K562 (cell line): ENCODE measurements around the gene SPDEF. TPM values are rescaled to one million over a fixed set of nuclear protein-coding genes. Genes with fewer than 3 reads are reported as not detected.

ENCODE experiments used
- ATAC-seq: fragments of 200-7000 bp; cut with Tn5 transposase; 3 replicates; pipeline ENCODE4 v1.9.1; 2020; ENCODE audit warnings: moderate library complexity
- BruUV-seq: library from RNA; stranded (reverse); fragments of 400-500 nt; replicated peaks from 2 replicates; lab custom pipeline; 2021; lab: Mats Ljungman, UMichigan
- CTCF ChIA-PET: fragments of 300-600 bp; formaldehyde crosslinking; extraction: SDS; loops from one replicate; lab custom pipeline; 2021; ENCODE audit warnings: low intra/inter-chr PET ratio; lab: Yijun Ruan, JAX
- POLR2A ChIA-PET: fragments of 300-600, 350-650 bp; sonication (Branson Sonifier 250); formaldehyde crosslinking; extraction: SDS; loops from one replicate; lab custom pipeline; 2021; ENCODE audit warnings: antibody characterized with exemption, inconsistent platforms; lab: Yijun Ruan, JAX
- DNase-seq, 4 experiments: peaks; one replicate each; pipeline versions ENCODE4 v3.0.0 to v3.0.0-alpha.2; 2011 to 2018; ENCODE audit warnings: low spot score in 3 of 4, mixed read lengths in 3 of 4; ENCODE audit errors: extremely low read depth in 1 of 4
- FAIRE-seq: peaks from 2 replicates; lab custom pipeline; 2011; peaks lifted over from hg19 to GRCh38; lab: Jason Lieb, UNC
- H2AFZ ChIP-seq: 2 replicates; pipeline ENCODE4 v1.6.0; 2011; ENCODE audit warnings: low read depth, low read length, control low read depth, inconsistent platforms
- H3K27ac ChIP-seq: fragments of 200-600 bp; 3 replicates; pipeline ENCODE4 v1.8.0; 2011; ENCODE audit warnings: low read depth, mild to moderate bottlenecking, control low read depth, inconsistent platforms, low read length, moderate library complexity, mixed read lengths; ENCODE audit errors: extremely low read depth
- H3K27me3 ChIP-seq, 2 experiments: fragments of 300-600 bp in 1 of 2; 2 replicates in 1 of 2; 3 replicates in 1 of 2; pipeline versions ENCODE4 v1.6.0 to v1.8.0; 2011; ENCODE audit warnings: inconsistent platforms in 2 of 2, low read length in 2 of 2, mild to moderate bottlenecking in 1 of 2, mixed read lengths in 1 of 2, moderate library complexity in 1 of 2; ENCODE audit not compliant: control insufficient read depth in 2 of 2, insufficient read depth in 2 of 2
- H3K36me3 ChIP-seq: fragments of 300-600 bp; 3 replicates; pipeline ENCODE4 v1.8.0; 2011; ENCODE audit warnings: mild to moderate bottlenecking, low read length, inconsistent platforms; ENCODE audit not compliant: control insufficient read depth, insufficient read depth
- H3K4me1 ChIP-seq, 2 experiments: fragments of 200-600 bp in 1 of 2; replicated peaks in 1 of 2; 2 replicates in 1 of 2; 3 replicates in 1 of 2; pipeline versions ENCODE4 v1.5.1 to v1.8.0; 2011; ENCODE audit warnings: inconsistent platforms in 2 of 2, low read length in 2 of 2, mild to moderate bottlenecking in 1 of 2, mixed read lengths in 1 of 2, moderate library complexity in 1 of 2; ENCODE audit not compliant: control insufficient read depth in 2 of 2, insufficient read depth in 2 of 2
- H3K4me2 ChIP-seq: 2 replicates; pipeline ENCODE4 v1.6.1; 2011; ENCODE audit warnings: low read length, control low read depth, inconsistent platforms, mixed read lengths; ENCODE audit not compliant: insufficient read depth
- H3K4me3 ChIP-seq: fragments of 200-600 bp; sonication (generic), shearing (Covaris generic); 2 replicates; pipeline ENCODE4 v1.5.1; 2016; ENCODE audit warnings: control low read depth, inconsistent platforms
- H3K79me2 ChIP-seq: fragments of 200-600 bp; 3 replicates; pipeline ENCODE4 v1.8.0; 2011; ENCODE audit warnings: low read length, inconsistent platforms; ENCODE audit not compliant: control insufficient read depth, insufficient read depth
- H3K9ac ChIP-seq, 2 experiments: 2 replicates each; pipeline versions ENCODE4 v1.6.0 to v1.6.1; 2011; ENCODE audit warnings: low read depth in 2 of 2, low read length in 2 of 2, control low read depth in 1 of 2, inconsistent platforms in 1 of 2, mild to moderate bottlenecking in 1 of 2, mixed read lengths in 1 of 2; ENCODE audit not compliant: insufficient read depth in 1 of 2
- H3K9me1 ChIP-seq: one replicate; pipeline ENCODE4 v1.6.0; 2011; ENCODE audit warnings: inconsistent platforms, mild to moderate bottlenecking, low read length, moderate library complexity; ENCODE audit not compliant: control insufficient read depth, insufficient read depth
- H3K9me3 ChIP-seq: replicated peaks from 2 replicates; pipeline ENCODE4 v1.5.1; 2011; ENCODE audit warnings: low read depth, low read length, inconsistent platforms; ENCODE audit not compliant: control insufficient read depth, insufficient read depth
- H4K20me1 ChIP-seq: replicated peaks from 2 replicates; pipeline ENCODE4 v1.6.1; 2011; ENCODE audit warnings: low read length, inconsistent platforms, mixed read lengths; ENCODE audit not compliant: control insufficient read depth, insufficient read depth
- FOXK2 ChIP-seq, 2 experiments: fragments of 450-650 bp; IDR thresholded peaks in 1 of 2; conservative IDR thresholded peaks in 1 of 2; 2 replicates each; pipeline ENCODE4 v1.6.1; 2016; ENCODE audit warnings: low read depth in 2 of 2, mild to moderate bottlenecking in 1 of 2
- MBD1 ChIP-seq: fragments of 250-450 bp; sonication (Bioruptor Pico); IDR thresholded peaks from 2 replicates; pipeline ENCODE4 v1.8.0; 2022; ENCODE audit warnings: inconsistent platforms
- NCOA2 ChIP-seq, 2 experiments: fragments of 450-650 bp; IDR thresholded peaks; 2 replicates each; pipeline ENCODE4 v1.6.1; 2018; ENCODE audit warnings: mild to moderate bottlenecking in 2 of 2, moderate library complexity in 1 of 2; ENCODE audit not compliant: partially characterized antibody in 2 of 2
- RNF2 ChIP-seq: sonication (generic); IDR thresholded peaks from 2 replicates; pipeline ENCODE4 v1.6.1; 2016
- SP2 ChIP-seq: IDR thresholded peaks from 2 replicates; pipeline ENCODE4 v1.6.1; 2011; ENCODE audit warnings: mild to moderate bottlenecking, low read depth, low read length, moderate library complexity; ENCODE audit not compliant: poor library complexity, severe bottlenecking; ENCODE audit errors: extremely low read depth
- ZEB2 ChIP-seq: fragments of 450-650 bp; IDR thresholded peaks from 2 replicates; pipeline ENCODE4 v1.6.1; 2016
- ZNF274 ChIP-seq: IDR thresholded peaks from 2 replicates; pipeline ENCODE4 v1.6.1; 2011; ENCODE audit warnings: low read depth, mild to moderate bottlenecking, low read length, moderate library complexity, borderline replicate concordance
- ZNF395 ChIP-seq: fragments of 200-800 bp; sonication (Bioruptor generic); IDR thresholded peaks from 2 replicates; pipeline ENCODE4 v1.6.1; 2017; ENCODE audit warnings: missing genetic modification characterization, missing compliant biosample characterization
- WGBS: fragments of 100-300 bp; shearing (Covaris generic); methylation state at CpG from one replicate; pipeline ENCODE4 v1.1.6; 2016; ENCODE audit warnings: low coverage, mixed read lengths; ENCODE audit not compliant: insufficient coverage; ENCODE audit errors: missing lambda C conversion rate; 5-methylcytosine and 5-hydroxymethylcytosine counted together
- in situ Hi-C: fragments of 300-500 bp; cut with MboI; formaldehyde crosslinking; loops from 4 replicates; pipeline ENCODE4 v1.15.0; 2018; ENCODE audit warnings: inconsistent platforms, mixed read lengths
- intact Hi-C: fragments of 100-400 bp; cut with micrococcal nuclease; formaldehyde crosslinking; loops from 2 replicates; pipeline ENCODE4 v1.14.2; 2022
- polyA plus RNA-seq, 8 experiments: library from polyadenylated mRNA; depleted of rRNA in 4 of 8; stranded (reverse) in 5 of 8; unstranded in 3 of 8; fragments of >200 nt; fragmentation: Nextera tagmentation in 2 of 8; fragmentation: Illumina TruSeq in 1 of 8; extraction: Ambion mirVana in 2 of 8; extraction: Trizol in 1 of 8; gene quantifications; 2 replicates each; pipeline versions ENCODE4 v1.2.1 to v1.2.3, GENCODE V29; 2011 to 2014; ENCODE audit warnings: inconsistent platforms in 1 of 8, missing spikeins in 1 of 8
- total RNA-seq, 7 experiments: library from RNA; depleted of rRNA in 6 of 7; stranded (reverse); fragments of >200 nt in 6 of 7; fragmentation: Illumina TruSeq in 2 of 7; extraction: Trizol in 2 of 7; gene quantifications; 2 replicates each; pipeline versions ENCODE4 v1.2.1 to v1.2.3, GENCODE V29; 2011 to 2021; ENCODE audit warnings: low replicate concordance in 1 of 7
- TF ChIP-seq, protein P1 (sequence below): fragments of 250-450 bp; sonication (Bioruptor Pico); IDR thresholded peaks from 2 replicates; pipeline ENCODE4 v1.5.0; 2021
- TF ChIP-seq, protein P2 (sequence below): sonication (generic); formaldehyde crosslinking; IDR thresholded peaks from 2 replicates; pipeline ENCODE4 v1.8.0; 2023; ENCODE audit warnings: mild to moderate bottlenecking, missing genetic modification reagents
- TF ChIP-seq, protein P3 (sequence below): fragments of 450-650 bp; IDR thresholded peaks from 2 replicates; pipeline ENCODE4 v1.6.1; 2018; ENCODE audit warnings: mild to moderate bottlenecking, low read depth; ENCODE audit not compliant: partially characterized antibody

The SPDEF gene
- total and polyA plus RNA-seq, 9 of the 15 experiments (the other 6 are each of a cell fraction or from before 2014, with no cell fraction given), result 0.04 to 0.12 (median 0.11) TPM; not detected in 5

- in situ Hi-C loops (loop anchor here (5.0 kb wide), 1 partner anchor 143 kb away; no protein-coding TSS in a partner anchor), intact Hi-C loops (no loop called here)
- no TSS peak for BruUV-seq
- 77% methylated on average over 5 of the region's 5 CpGs for WGBS
- Histone ChIP-seq H3K27me3 (no peaks in the 10 kb centered on the region), H3K9ac (no peak overlapping the region), H3K36me3 (peaks cover 41% of the 10 kb centered on the region), H3K9me3 (no peaks in the 10 kb centered on the region), H3K79me2 (peaks cover 68% of the 10 kb centered on the region; the same call in 2 of the 3 replicates), H3K4me1 (peaks cover 4 to 8% of the 10 kb centered on the region in 2 experiments; a peak in 1 of 5 replicates), H3K27ac (no peak overlapping the region), H3K9me1 (no peaks in the 10 kb centered on the region), H3K4me3 (no peak overlapping the region), H4K20me1 (peaks cover 50% of the 10 kb centered on the region), H3K4me2 (no peak overlapping the region), H2AFZ (no peak overlapping the region)
- POLR2A ChIA-PET, result interaction anchor here (0.6 to 2.3 kb wide), 6 partner anchors 10 to 39 kb away, joined by 3 to 10 read pairs (median 3); no protein-coding TSS in a partner anchor
- CTCF ChIA-PET, result no interaction called here
- no peak for DNase-seq
- no peak for TF ChIP-seq SP2
- TF ChIP-seq ZEB2, result no peak
- TF ChIP-seq RNF2, result no peak
- no peak for TF ChIP-seq ZNF274
- no peak for TF ChIP-seq ZNF395 (CRISPR knock-in tag)
- TF ChIP-seq, protein P1, sequence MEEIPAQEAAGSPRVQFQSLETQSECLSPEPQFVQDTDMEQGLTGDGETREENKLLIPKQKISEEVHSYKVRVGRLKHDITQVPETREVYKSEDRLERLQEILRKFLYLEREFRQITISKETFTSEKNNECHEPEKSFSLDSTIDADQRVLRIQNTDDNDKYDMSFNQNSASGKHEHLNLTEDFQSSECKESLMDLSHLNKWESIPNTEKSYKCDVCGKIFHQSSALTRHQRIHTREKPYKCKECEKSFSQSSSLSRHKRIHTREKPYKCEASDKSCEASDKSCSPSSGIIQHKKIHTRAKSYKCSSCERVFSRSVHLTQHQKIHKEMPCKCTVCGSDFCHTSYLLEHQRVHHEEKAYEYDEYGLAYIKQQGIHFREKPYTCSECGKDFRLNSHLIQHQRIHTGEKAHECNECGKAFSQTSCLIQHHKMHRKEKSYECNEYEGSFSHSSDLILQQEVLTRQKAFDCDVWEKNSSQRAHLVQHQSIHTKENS (CRISPR knock-in tag), result no peak
- no peak for TF ChIP-seq MBD1 (CRISPR knock-in tag)
- TF ChIP-seq NCOA2 (IDR thresholded peaks at IDR 0.05; ENCODE audit: partially characterized antibody in 2 of 2), result no peak
- TF ChIP-seq, protein P2, sequence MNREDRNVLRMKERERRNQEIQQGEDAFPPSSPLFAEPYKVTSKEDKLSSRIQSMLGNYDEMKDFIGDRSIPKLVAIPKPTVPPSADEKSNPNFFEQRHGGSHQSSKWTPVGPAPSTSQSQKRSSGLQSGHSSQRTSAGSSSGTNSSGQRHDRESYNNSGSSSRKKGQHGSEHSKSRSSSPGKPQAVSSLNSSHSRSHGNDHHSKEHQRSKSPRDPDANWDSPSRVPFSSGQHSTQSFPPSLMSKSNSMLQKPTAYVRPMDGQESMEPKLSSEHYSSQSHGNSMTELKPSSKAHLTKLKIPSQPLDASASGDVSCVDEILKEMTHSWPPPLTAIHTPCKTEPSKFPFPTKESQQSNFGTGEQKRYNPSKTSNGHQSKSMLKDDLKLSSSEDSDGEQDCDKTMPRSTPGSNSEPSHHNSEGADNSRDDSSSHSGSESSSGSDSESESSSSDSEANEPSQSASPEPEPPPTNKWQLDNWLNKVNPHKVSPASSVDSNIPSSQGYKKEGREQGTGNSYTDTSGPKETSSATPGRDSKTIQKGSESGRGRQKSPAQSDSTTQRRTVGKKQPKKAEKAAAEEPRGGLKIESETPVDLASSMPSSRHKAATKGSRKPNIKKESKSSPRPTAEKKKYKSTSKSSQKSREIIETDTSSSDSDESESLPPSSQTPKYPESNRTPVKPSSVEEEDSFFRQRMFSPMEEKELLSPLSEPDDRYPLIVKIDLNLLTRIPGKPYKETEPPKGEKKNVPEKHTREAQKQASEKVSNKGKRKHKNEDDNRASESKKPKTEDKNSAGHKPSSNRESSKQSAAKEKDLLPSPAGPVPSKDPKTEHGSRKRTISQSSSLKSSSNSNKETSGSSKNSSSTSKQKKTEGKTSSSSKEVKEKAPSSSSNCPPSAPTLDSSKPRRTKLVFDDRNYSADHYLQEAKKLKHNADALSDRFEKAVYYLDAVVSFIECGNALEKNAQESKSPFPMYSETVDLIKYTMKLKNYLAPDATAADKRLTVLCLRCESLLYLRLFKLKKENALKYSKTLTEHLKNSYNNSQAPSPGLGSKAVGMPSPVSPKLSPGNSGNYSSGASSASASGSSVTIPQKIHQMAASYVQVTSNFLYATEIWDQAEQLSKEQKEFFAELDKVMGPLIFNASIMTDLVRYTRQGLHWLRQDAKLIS, result no peak
- TF ChIP-seq, protein P3, sequence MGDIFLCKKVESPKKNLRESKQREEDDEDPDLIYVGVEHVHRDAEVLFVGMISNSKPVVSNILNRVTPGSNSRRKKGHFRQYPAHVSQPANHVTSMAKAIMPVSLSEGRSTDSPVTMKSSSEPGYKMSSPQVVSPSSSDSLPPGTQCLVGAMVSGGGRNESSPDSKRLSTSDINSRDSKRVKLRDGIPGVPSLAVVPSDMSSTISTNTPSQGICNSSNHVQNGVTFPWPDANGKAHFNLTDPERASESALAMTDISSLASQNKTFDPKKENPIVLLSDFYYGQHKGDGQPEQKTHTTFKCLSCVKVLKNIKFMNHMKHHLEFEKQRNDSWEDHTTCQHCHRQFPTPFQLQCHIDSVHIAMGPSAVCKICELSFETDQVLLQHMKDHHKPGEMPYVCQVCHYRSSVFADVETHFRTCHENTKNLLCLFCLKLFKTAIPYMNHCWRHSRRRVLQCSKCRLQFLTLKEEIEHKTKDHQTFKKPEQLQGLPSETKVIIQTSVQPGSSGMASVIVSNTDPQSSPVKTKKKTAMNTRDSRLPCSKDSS, result no peak
- TF ChIP-seq FOXK2 (conservative IDR thresholded peaks at IDR 0.05 in 1 of 2, IDR thresholded peaks at IDR 0.05 in 1 of 2; ENCODE audit: low read depth in 2 of 2), result no peak
- FAIRE-seq, result no peak
- ATAC-seq, result no peak
Measured at GRCh38 chr6:34600101-34600500, 44.0 kb upstream of the SPDEF start.
